OCI-LY3 (cell line): ENCODE results near the gene ABCA8.

Source experiments
- H2AFZ ChIP-seq: fragments of 200-600, 300-600 bp; shearing (Covaris generic); 2 replicates; pipeline ENCODE4 v1.6.0; 2014; ENCODE audit warnings: antibody characterized with exemption, low read depth, low read length
- H3K27ac ChIP-seq: fragments of 200-600, 300-600 bp; sonication (generic); 2 replicates; pipeline ENCODE4 v1.5.1; 2014; ENCODE audit warnings: mild to moderate bottlenecking, low read length, moderate library complexity, mixed read lengths
- H3K27me3 ChIP-seq: fragments of 200-600, 300-600 bp; sonication (generic); 2 replicates; pipeline ENCODE4 v1.6.1; 2014; ENCODE audit warnings: low read depth, low read length, mixed read lengths
- H3K36me3 ChIP-seq: fragments of 200-600, 300-600 bp; sonication (generic); replicated peaks from 2 replicates; pipeline ENCODE3; 2014; ENCODE audit warnings: low read depth, low read length, mixed read lengths
- H3K4me1 ChIP-seq: fragments of 300-600, 200-600 bp; sonication (generic); 2 replicates; pipeline ENCODE4 v1.6.1; 2014; ENCODE audit warnings: low read length, mixed read lengths
- H3K4me2 ChIP-seq: fragments of 200-600, 300-600 bp; sonication (generic); 2 replicates; pipeline ENCODE4 v1.6.1; 2014; ENCODE audit warnings: low read length, mixed read lengths
- H3K4me3 ChIP-seq: fragments of 300-600, 200-600 bp; sonication (generic); 2 replicates; pipeline ENCODE4 v1.5.1; 2014; ENCODE audit warnings: antibody characterized with exemption, mild to moderate bottlenecking, low read length, moderate library complexity
- H3K79me2 ChIP-seq: fragments of 300-600, 200-600 bp; shearing (Covaris generic); 2 replicates; pipeline ENCODE4 v1.6.1; 2014; ENCODE audit warnings: mild to moderate bottlenecking, low read length, mixed read lengths
- H3K9ac ChIP-seq: fragments of 300-600, 200-600 bp; shearing (Covaris generic); 2 replicates; pipeline ENCODE4 v1.6.0; 2014; ENCODE audit warnings: mild to moderate bottlenecking, low read length, moderate library complexity
- H3K9me3 ChIP-seq: fragments of 200-600, 300-600 bp; shearing (Covaris generic); 2 replicates; pipeline ENCODE4 v1.6.1; 2014; ENCODE audit warnings: low read length, mixed read lengths; ENCODE audit not compliant: insufficient read depth
- H4K20me1 ChIP-seq: fragments of 200-600, 300-600 bp; sonication (generic); 2 replicates; pipeline ENCODE4 v1.6.1; 2016; ENCODE audit warnings: low read length, mixed read lengths; ENCODE audit not compliant: insufficient read depth
- CTCF ChIP-seq: fragments of 200-600, 300-600 bp; sonication (generic); IDR thresholded peaks from 2 replicates; pipeline ENCODE4 v1.5.1; 2014; ENCODE audit warnings: antibody characterized with exemption, low read length, low read depth
- EZH2phosphoT487 ChIP-seq: fragments of 200-600 bp; shearing (Covaris generic); IDR thresholded peaks from 2 replicates; pipeline ENCODE4 v1.6.1; 2018; ENCODE audit warnings: antibody characterized with exemption, mixed run types, low read depth

The ABCA8 gene

GRCh38 chr17:68892658-68893057, 62.5 kb downstream of the ABCA8 start:
- H3K4me2 ChIP-seq: no peak overlapping the region
- H3K36me3 ChIP-seq: no peaks in the 10 kb centered on the region
- peaks cover 10% of the 10 kb centered on the region; the same call in 1 of the 2 replicates for H3K9me3 ChIP-seq
- no peak overlapping the region for H3K27ac ChIP-seq
- no peaks in the 10 kb centered on the region for H4K20me1 ChIP-seq
- no peaks in the 10 kb centered on the region for H3K79me2 ChIP-seq
- H3K9ac ChIP-seq: no peak overlapping the region
- no peak overlapping the region for H3K4me3 ChIP-seq
- TF ChIP-seq EZH2phosphoT487: no peak
- TF ChIP-seq CTCF: no peak
- no peaks in the 10 kb centered on the region for H3K27me3 ChIP-seq
- no peaks in the 10 kb centered on the region for H3K4me1 ChIP-seq
- H2AFZ ChIP-seq: no peak overlapping the region

- no peak overlapping the region for H3K9ac ChIP-seq
- H3K79me2 ChIP-seq: no peaks in the 10 kb centered on the region
- H3K4me1 ChIP-seq: no peaks in the 10 kb centered on the region
- TF ChIP-seq CTCF (no peak), EZH2phosphoT487 (no peak)
- no peaks in the 10 kb centered on the region for H3K27me3 ChIP-seq
- peaks cover 5% of the 10 kb centered on the region; the same call in 1 of the 2 replicates for H3K9me3 ChIP-seq
- no peak overlapping the region for H3K4me2 ChIP-seq
- no peaks in the 10 kb centered on the region for H4K20me1 ChIP-seq
- no peak overlapping the region for H3K27ac ChIP-seq
- H3K36me3 ChIP-seq: no peaks in the 10 kb centered on the region
- H3K4me3 ChIP-seq: no peak overlapping the region
- no peak overlapping the region for H2AFZ ChIP-seq
Measured at GRCh38 chr17:68892193-68892592, 63.0 kb downstream of the ABCA8 start.

- Histone ChIP-seq H3K27ac (no peak overlapping the region), H4K20me1 (no peaks in the 10 kb centered on the region), H2AFZ (no peak overlapping the region), H3K9me3 (no peaks in the 10 kb centered on the region), H3K4me1 (no peaks in the 10 kb centered on the region), H3K9ac (no peak overlapping the region), H3K4me3 (no peak overlapping the region), H3K4me2 (no peak overlapping the region), H3K27me3 (no peaks in the 10 kb centered on the region), H3K79me2 (no peaks in the 10 kb centered on the region), H3K36me3 (no peaks in the 10 kb centered on the region)
- TF ChIP-seq EZH2phosphoT487 (no peak), CTCF (no peak)
Measured at GRCh38 chr17:68886401-68886800, 68.8 kb downstream of the ABCA8 start.

GRCh38 chr17:68884888-68885287, 70.3 kb downstream of the ABCA8 start:
- no peak overlapping the region for H2AFZ ChIP-seq
- TF ChIP-seq EZH2phosphoT487: no peak
- no peak for TF ChIP-seq CTCF
- H4K20me1 ChIP-seq: no peaks in the 10 kb centered on the region
- peaks cover 5% of the 10 kb centered on the region; the same call in 1 of the 2 replicates for H3K9me3 ChIP-seq
- H3K27me3 ChIP-seq: no peaks in the 10 kb centered on the region
- no peak overlapping the region for H3K4me2 ChIP-seq
- H3K4me1 ChIP-seq: no peaks in the 10 kb centered on the region
- no peak overlapping the region for H3K4me3 ChIP-seq
- no peaks in the 10 kb centered on the region for H3K36me3 ChIP-seq
- no peak overlapping the region for H3K27ac ChIP-seq
- no peaks in the 10 kb centered on the region for H3K79me2 ChIP-seq
- H3K9ac ChIP-seq: no peak overlapping the region
